Measurements from ENCODE around the gene MKLN1.
"Not testable (repeated sequence)": the region's sequence is repeated elsewhere in the genome, so short reads cannot be mapped to it uniquely, and the experiment has no call there.

Gene MKLN1

DNA sequence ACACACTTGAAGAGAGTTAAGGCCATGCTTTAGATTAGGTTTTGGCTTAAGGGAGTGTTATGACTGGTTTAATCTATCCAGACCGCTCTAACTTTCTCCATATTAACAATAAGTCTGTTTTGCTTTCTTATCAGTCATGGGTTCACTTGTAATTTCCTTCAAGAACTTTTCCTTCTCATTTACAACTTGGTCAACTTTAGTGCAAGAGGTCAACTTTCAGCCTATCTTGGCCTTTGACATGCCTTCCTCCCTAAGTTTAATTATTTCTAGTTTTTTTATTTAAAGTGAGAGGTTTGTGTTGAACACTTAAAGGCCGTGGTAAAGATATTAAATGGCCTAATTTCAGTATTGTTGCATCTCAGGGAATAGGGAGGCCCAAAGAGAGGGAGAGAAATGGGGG, 75.6 kb downstream of the MKLN1 start:
- FAIRE-seq = no peak

DNA sequence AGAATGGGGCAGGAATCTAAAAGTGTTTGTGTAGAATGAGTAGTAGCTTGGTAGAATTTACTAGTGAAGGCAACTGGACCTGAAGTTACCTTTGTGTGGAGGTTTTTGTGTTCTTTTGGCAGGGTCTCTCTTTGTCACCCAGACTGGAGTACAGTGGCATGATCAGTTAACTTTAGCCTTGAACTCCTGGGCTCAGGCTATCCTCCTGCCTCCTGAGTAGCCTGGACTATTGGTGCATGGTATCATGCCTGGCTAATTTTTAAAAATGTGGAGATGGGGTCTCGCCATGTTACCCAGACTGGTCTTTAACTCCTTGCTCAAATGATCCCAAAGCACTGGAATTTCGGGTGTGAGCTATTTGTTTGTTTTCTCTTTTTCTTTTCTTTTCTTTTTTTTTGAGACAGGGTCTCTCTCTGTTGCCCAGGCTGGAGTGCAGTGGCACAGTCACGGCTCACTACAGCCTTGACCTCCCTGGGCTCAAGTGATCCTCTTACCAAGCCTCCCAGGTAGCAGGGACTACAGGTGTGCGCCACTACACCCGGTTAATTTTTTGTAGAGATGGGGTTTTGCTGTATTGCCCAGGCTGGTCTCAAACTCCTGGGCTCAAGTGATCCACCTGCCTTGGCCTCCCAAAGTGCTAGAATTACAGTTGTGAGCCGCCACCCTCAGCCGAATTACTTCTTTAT, 76.7 kb downstream of the MKLN1 start:
- no peak for FAIRE-seq

DNA sequence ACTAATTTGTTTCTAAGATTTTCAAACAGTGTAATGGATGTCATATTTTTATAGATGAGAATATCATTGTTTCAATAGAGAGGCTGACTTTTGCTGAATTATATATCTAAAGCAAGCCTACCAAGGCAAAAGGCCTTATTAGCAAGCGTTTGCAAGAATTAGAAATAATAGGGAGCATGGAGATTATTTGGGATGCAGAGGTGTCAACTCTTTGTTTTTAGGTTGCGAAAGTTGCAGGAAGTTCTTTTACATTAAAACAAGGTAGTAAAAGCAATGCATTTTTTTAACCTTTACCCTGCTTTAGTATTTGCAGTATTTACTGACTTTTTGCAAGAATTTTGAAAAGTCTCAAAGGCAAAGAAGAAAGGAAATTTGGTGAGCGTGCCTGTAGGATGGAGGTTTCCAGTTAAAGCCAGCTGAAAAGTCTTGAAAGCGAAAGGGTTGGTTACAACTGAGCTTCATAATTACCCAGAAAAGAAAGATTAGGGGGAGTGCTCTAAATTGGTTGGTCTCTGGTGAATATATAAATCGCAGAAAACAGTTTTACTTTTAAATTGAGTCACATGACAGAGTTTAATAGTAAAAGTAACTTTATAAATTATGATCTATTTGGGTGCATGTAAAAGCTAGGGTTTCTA, 81.6 kb downstream of the MKLN1 start:
- no peak for FAIRE-seq

DNA sequence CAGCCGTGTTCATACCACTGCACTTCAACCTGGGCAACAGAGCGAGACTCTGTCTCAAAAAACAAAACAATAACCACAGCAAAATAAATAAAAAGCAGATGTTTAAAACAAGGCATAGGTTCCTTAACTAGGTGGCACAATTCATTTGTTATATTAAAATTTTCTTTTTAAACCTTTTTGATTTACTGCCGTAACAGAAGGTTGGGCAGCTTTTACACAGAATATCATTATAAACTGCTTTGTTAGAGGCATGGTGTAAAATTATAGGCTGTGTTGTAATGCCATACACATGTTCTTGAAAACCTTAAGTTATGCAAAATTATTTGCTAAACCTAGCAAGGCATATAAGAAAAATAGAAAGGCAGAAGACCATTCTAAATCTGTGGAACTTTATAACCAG, 84.4 kb downstream of the MKLN1 start:
- no peak for FAIRE-seq

DNA sequence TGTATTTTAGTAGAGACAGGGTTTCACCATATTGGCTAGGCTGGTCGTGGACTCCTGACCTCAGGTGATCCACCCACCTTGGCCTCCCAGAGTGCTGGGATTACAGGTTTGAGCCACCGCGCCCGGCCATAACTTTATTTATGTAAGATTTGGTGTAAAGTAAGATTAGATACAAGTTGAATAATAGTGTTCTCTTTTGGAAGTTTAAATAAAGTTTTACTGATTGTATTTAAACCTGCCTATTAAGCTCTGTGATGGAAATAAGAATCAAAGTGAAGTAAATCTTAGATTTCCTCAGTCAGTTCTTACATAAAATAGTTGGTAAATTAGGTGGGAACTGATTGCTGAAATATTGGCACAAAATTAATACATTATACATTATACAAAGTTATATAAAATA, 86.0 kb downstream of the MKLN1 start:
- FAIRE-seq = no peak

DNA sequence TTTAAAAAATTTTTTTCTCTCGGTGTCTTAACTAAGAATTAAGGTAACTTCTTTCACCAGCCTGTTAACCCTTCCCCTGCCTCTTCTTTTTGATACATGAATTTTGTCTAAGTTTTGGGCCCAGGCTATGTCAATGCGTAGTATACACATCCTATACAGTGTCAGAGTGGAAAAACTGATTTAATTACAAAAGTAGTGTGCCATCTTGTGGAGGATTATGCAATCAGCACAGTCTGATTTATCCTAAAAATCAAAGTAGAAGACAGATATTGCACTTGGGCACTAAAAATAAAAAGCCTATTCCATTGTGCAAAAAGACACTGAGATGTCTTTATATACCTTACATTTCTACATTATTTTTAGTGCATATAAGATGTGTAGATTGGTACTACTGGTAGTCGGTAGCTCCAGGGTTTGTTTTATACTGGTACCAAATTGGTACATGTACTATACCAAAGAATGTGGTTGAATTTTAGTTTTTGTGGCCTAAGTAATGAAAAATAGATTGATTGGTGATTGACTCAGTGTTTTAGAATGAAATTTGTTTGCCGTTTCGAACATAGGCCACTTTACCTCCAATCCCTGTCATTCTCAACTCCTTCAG, 96.6 kb downstream of the MKLN1 start:
- peak; percentile 79 for FAIRE-seq

DNA sequence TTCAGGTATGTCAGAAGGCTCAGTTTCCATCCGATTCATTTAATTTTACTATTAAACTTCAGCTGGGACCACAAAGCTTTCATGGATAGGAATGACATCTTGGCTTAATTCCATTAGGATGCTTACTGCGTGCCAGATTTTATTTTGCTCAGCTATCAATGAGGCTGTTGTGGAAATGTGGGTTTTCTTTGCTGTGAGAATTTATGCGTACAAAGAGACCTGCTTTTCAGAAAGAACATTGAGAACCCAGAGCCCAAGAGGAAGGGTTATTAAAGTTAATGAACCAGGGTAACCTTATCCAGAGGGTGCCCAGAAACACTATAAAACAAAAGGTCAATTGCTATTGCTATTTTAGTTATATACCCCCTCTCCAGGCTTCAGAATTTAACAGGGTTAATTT, 98.3 kb downstream of the MKLN1 start:
- no peak for FAIRE-seq

DNA sequence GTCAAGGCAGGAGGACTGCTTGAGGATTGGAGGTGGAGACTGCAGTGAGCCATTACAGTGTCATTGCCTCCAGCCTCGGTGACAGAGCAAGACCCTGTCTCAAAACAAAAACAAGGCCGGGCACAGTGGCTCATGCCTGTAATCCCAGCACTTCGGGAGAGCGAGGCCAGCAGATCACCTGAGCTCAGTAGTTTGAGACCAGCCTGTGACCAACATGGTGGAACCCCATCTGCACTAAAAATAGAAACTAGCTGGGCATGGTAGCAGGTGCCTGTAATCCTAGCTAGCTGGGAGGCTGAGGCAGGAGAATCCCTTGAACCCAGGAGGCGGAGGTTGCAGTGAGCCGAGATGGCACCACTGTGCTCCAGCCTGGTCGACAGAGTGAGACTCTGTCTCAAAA, 103.2 kb downstream of the MKLN1 start:
- not testable (repeated sequence) for FAIRE-seq

DNA sequence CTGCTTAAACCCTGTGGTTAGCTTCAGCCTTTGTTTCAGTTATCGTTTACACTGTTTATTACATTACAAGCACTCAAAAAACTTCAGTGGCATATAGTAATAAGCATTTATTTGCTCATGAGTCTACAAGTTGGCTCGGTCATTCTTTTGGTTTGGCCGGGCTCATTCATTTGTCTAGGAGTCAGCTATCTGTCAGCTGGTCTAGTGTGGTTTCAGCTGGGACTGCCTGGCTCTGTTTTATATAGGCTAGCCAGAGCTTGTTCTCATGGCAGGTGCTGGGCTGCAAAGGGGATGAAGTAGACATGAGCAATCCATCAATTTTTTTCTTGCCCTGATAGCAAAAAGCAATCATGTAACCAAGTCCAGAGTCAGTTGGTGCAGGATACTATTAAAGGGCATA, 103.6 kb downstream of the MKLN1 start:
- FAIRE-seq = no peak

DNA sequence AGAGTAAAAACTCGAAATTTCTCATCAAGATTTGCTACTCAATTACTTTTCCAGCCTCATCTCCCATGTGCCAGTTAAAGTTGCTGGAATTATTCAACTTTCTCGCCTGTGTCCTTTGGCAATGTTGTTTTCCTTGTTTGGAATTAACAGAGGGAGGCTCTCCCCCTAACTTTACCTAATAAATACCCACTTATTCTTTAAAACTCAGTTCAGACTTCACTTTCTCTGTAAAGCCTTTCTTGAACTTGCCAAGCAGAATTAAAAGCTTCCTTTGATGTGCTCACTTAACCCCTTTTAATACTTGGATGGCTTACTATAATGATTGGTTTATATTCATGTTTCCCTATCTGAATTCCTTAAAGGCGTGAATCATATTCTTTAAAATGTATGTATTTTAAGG, 104.1 kb downstream of the MKLN1 start:
- no peak for FAIRE-seq

DNA sequence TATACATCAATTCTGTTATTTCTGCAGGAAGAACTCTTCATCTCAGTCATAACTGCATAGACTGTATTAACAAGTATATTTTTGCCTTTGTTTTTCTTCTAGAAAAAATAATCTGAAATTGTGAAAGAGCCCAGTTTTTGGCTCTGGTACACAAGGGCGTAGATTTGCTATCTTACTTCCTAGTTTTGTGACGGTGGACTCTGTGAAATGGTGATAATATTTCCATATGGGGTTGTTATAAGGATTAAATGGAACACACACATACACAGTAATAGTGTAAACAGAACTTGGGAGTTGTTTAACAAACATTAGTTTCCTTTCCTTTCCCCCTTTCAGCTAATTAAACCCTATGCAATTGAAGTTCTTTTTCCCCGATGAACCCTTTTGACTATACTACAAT, 108.7 kb downstream of the MKLN1 start:
- no peak for FAIRE-seq

DNA sequence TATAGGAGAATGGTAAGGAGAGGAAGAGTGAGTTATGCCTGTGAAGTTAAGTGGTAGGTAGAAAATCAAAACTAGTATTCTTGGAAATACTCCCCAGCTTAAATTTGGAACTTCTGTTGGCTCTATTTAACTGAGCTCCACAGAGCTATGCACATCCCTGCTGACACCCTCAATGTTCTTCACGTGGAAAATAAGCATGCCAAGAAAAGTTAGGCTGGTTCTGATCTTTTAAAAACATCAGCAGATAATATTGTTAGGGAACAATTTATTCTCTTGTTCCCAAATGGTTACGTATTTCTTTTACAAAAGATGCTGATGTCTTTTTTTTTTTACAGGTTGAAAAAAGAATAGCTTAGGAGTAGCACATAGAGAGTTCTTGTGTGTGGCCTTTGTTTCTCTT, 111.3 kb downstream of the MKLN1 start:
- no peak for FAIRE-seq

DNA sequence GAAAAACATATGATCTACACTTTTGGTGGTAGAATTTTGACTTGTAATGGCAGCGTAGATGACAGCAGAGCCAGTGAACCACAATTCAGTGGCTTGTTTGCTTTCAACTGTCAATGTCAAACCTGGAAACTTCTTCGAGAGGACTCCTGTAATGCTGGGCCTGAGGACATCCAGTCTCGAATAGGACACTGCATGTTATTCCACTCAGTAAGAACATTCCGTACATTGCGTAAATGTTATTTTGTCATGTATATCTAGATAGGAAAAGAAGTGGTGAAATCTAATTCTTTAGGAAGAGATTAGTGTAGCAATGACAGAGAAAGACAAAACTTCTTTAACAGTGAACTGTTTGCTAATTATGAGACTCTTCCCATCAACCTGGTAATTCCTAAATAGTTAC, 115.8 kb downstream of the MKLN1 start:
- no peak for FAIRE-seq

DNA sequence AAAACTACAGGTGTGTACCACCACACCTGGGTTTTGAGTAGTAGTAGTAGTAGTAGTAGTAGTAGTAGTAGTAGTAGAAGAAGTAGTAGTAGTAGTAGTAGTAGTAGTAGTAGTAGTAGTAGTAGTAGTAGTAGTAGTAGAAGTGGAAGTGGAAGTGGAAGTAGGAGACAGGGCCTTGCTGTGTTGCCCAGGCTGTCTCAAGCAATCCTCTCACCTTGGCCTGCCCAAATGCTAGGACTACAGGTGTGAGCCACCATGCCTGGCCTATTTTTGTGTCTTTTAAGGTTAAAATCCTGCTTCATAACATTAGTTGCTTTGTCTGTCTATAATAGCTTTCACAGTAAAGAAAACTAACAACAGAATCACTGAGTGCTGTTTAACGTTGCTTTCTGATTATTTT, 117.0 kb downstream of the MKLN1 start:
- FAIRE-seq = no peak

DNA sequence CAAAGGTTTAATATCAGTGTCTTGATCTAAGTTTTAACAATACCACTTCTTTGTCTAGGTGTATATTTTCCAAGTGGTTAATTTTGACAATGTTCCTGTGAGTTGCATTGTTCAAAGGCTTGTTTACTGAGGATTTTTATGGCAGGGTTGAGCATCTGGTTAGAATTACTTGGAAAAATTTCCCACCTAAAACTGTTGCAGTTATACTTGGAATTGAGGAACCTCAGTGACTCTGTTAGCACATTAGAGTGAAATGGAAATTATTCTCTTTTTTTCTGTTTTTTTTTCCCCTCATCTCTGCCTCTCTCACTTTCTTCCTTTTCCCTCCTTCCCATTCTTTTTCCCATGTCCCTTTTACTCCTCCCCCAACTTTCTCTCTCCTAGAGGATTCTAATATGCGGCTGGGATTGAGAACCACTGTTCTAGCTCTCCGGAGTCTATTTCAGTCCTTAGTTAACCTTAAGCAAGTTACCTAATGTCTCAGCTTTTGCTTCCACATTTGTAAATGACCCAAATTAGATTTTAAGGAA, 121.8 kb downstream of the MKLN1 start:
- FAIRE-seq = no peak

DNA sequence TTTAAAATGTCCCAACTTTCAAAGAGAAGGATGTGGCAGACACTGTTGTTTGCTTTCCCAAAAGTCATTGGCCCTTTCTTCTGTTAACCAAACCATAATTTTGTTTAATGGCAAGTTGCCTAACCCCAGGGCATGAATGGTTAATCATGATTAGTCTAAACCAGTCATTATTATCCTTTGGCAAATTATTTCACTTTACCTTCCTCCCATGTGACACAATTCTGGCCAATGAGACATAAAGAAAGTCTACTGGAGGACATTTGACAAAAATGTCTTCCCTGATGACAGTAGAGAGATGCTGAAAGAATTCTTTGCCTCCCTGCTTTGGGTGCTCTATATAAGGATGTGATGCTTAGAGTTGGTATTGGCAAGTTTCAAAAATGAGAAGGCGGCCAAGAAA, 126.8 kb downstream of the MKLN1 start:
- FAIRE-seq = no peak

DNA sequence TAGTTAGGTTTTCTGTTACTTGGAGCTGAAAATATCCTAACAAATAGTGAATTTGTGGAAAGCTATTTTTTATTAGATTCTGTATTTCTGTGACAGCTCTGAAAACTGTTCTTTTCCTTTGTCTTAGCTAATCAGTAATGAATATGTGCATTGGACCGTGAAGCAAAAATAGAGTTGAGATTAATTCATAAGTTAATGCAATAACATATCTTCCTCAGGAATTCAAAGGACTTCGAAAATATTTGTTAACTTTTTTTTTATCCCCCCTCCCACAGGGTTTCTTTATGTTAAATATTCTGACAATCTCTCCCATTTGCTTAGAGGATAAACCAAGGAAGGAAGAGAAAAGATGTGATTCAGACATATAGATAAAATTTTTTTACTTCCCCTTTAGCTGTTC, 127.3 kb downstream of the MKLN1 start:
- no peak for FAIRE-seq

DNA sequence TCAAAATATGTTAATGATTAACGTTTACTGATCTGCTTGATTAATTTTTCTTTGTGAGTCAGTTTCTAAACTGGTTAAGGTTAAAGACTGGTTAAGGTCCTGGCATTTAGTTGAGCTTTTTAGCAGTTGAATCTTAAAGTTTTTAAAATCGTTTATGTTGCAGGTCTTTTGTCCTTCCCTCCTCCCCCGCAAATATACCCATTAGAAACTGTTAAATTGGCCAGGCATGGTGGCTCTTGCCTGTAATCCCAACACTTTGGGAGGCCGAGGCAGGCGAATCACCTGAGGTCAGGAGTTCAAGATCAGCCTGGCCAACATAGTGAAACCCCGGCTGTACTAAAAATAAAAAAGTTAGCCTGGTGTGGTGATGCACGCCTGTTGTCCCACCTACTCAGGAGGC, 127.9 kb downstream of the MKLN1 start:
- no peak for FAIRE-seq

DNA sequence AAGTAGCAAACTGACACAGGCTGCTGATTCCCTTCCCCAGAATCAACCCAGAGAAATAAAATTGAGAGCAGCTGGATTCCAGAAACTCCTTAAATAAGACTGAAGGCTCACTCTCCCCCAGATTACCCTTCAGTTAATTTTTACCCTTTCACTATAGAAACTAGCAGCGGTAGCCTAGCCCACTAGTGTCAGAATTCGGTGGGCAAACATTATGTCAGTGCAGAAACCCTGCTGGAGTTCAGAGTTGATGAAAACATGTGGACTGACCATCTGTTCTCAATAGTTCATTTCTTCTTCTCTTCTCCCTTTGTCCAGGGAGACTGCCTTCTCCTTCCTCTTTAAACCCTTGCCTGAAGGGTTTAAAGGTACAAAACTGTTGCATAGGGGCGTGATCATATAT, 128.7 kb downstream of the MKLN1 start:
- no peak for FAIRE-seq

DNA sequence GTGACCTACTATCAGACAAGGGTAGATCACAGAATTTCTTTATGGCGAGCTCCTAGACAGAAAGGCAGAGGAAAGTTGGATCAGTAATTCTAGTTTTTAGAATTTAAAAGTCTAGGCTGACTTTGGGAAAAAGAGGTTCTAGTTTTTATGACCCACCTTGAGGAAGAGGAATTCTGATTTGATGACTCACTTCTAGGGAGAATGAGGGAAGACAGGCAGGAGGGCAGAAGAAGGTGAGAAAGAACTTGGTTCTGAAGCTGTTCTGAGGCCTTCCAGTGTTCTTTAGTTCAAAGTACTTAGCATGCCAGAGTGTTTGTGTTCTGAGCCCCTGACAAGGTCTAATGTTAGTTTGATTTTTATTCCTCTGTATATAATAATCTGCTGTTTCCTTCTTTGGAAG, 131.6 kb downstream of the MKLN1 start:
- FAIRE-seq = no peak

DNA sequence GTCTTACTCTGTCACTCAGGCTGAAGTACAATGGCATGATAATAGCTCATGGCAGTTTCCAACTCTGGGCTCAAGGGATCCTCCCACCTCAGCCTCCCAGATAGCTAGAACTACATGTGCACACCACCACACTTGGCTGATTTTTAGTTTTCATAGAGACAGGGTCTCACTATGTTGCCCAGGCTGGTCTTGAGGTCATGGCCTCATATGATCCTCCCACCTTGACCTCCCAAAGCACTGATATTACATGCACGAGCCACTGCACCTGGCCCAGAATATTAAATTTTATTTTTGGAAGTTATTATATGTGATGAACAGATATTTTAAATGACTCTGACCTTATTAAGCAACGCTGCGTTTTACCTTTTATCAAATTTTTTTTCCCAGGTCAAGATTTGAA, 134.4 kb downstream of the MKLN1 start:
- FAIRE-seq = no peak

DNA sequence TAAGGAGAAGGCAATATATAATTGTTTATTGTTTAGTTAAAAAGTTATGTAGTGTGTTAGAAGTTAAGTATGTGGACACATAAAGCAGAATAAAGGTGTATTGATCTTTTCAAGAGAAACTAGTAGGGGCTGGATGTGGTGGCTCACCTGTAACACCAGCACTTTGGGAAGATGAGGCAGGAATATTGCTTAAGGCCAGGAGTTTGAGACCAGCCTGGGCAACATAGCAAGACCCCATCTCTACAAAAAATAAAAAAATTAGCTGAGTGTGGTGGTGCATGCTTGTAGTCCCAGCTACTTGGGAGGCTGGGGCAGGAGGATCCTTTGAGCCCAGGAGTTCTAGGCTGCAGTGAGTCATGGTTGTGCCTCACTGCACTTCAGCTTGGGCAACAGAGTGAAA, 135.0 kb downstream of the MKLN1 start:
- not testable (repeated sequence) for FAIRE-seq

DNA sequence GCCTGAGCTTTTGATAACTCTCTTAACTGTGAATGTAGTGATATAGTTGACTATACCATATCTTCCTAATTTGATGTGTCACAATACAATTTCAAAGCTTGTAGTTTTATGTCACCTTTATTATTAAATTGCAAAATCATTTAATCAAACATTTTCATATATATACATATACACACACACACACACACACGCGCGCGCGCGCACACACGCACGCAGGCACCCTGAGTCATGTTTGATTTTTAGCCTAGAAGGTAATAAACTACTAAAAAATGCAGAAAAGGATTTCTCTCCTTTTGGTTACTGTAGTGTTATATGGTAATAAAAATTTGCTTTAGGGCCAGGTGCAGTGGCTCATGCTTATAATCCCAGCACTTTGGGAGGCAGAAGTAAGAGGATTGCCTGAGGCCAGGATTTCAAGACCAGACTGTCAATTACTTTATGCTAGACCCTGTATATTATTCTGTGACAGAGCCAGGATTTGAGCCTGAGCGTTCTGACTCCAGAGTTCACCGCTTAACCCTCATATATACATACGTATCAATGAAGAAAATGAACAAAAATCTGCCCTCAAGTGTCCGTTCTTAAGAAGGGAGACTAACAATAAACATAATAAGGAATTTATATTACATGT, 139.2 kb downstream of the MKLN1 start:
- no peak for FAIRE-seq

DNA sequence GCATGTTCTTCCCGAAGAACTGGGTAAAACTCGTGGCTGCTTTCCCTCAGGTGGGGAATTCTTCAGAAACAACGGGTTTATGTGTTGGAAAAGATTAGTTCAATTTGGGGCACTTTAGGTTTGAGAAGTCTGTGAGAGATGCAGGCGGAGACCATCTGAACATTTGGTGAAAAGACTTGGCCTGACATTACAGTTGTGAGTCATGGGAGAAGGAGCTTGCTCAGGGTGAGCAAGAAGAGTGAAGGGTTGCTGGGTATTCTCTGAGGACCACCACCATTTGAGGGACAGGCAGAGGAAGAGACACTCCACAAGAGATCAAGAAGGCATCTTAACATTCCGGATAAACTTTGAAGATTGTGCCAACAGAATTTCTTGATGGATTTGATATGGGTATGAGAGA, 140.1 kb downstream of the MKLN1 start:
- no peak for FAIRE-seq

Data from G401.6 (cell line).